ENCODE data around the gene JAZF1.

Gene JAZF1

DNA sequence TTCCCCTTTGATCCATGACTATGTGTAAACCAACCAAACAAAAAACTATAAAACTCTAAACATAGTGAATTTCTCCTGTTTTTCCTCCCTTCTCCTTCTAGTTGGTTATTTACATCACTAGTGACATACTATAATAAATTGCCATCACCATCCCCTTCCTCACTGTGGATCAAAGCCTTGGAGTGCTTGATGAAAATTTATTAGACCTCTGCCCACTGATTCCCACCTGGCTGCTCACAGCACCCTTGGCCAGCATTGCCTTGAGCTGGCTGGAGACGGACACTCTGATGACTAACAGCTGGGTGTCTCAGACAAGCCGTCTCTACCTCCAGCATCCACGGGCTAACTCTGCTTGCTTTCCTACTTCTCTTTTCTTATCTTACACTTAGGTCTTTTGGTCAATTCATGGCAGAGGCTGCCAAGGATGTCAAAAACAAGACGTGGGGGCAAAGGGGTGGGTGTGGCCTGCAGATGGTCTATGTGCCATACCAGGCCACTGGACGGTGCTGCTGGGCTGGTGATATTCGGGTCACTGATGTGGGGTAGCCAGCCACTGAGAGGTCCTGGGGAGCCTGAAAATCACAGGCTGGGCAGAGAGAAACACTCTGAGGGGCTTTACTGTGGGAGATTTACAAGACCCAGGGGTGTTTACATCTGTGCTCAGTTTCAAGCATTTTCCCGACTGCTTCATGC lies 232.9 kb downstream of the JAZF1 start:
- no peaks in the 10 kb centered on the region for H3F3A ChIP-seq (ENCODE audit: control insufficient read depth, insufficient read depth)
- no peaks in the 10 kb centered on the region for H3K27me3 ChIP-seq (ENCODE audit: control insufficient read depth, low read length)
- H3K4me2 ChIP-seq (ENCODE audit: low read length), result no peak overlapping the region
- no peak for TF ChIP-seq EZH2phosphoT487 (IDR thresholded peaks at IDR 0.05; ENCODE audit: borderline replicate concordance, low read length)
- TF ChIP-seq, protein P1, sequence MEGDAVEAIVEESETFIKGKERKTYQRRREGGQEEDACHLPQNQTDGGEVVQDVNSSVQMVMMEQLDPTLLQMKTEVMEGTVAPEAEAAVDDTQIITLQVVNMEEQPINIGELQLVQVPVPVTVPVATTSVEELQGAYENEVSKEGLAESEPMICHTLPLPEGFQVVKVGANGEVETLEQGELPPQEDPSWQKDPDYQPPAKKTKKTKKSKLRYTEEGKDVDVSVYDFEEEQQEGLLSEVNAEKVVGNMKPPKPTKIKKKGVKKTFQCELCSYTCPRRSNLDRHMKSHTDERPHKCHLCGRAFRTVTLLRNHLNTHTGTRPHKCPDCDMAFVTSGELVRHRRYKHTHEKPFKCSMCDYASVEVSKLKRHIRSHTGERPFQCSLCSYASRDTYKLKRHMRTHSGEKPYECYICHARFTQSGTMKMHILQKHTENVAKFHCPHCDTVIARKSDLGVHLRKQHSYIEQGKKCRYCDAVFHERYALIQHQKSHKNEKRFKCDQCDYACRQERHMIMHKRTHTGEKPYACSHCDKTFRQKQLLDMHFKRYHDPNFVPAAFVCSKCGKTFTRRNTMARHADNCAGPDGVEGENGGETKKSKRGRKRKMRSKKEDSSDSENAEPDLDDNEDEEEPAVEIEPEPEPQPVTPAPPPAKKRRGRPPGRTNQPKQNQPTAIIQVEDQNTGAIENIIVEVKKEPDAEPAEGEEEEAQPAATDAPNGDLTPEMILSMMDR (IDR thresholded peaks at IDR 0.05; ENCODE audit: low read depth, low read length, poor library complexity, severe bottlenecking), result no peak
- H3K79me2 ChIP-seq (ENCODE audit: control insufficient read depth, low read length), result no peaks in the 10 kb centered on the region
- no peak overlapping the region for H3K27ac ChIP-seq (ENCODE audit: low read depth, low read length)
- no peaks in the 10 kb centered on the region for H4K20me1 ChIP-seq (ENCODE audit: control insufficient read depth, insufficient read depth, low read depth, low read length)
- no peaks in the 10 kb centered on the region for H3K4me1 ChIP-seq (ENCODE audit: control insufficient read depth, low read length)
- H3K4me3 ChIP-seq (ENCODE audit: low read length), result no peak overlapping the region
- H3K36me3 ChIP-seq (ENCODE audit: control insufficient read depth, low read length), result no peaks in the 10 kb centered on the region
- no peaks in the 10 kb centered on the region for H3K9me3 ChIP-seq (ENCODE audit: control insufficient read depth, insufficient read depth, low read length)
- no peaks in the 10 kb centered on the region for H3K9me2 ChIP-seq (replicated peaks; ENCODE audit: control insufficient read depth, low read length)

DNA sequence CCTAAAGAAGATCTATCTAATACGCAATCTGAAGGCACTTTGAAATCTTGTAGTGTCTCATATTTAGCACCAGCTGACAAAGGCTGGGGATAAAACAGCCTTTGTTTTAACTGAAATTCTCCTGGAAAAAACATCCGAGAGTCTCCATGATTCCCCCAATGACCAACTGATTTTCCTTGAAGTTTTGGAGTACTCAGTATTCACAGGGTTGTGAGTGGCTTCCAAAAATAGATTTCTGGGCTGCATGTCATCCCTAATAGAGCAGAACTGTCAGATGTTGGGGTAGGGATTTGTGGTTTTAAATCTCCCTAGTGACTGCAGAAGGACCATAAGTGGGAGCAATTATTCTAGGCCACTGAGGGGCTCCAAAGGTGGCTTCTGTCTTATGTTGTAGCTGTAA lies 234.2 kb downstream of the JAZF1 start:
- no peaks in the 10 kb centered on the region for H3K27me3 ChIP-seq (ENCODE audit: control insufficient read depth, low read length)
- no peaks in the 10 kb centered on the region for H3K9me3 ChIP-seq (ENCODE audit: control insufficient read depth, insufficient read depth, low read length)
- no peaks in the 10 kb centered on the region for H3K4me1 ChIP-seq (ENCODE audit: control insufficient read depth, low read length)
- no peaks in the 10 kb centered on the region for H3K79me2 ChIP-seq (ENCODE audit: control insufficient read depth, low read length)
- H4K20me1 ChIP-seq (ENCODE audit: control insufficient read depth, insufficient read depth, low read depth, low read length), result no peaks in the 10 kb centered on the region
- no peaks in the 10 kb centered on the region for H3K9me2 ChIP-seq (replicated peaks; ENCODE audit: control insufficient read depth, low read length)
- H3K27ac ChIP-seq (ENCODE audit: low read depth, low read length), result no peak overlapping the region
- H3K4me3 ChIP-seq (ENCODE audit: low read length), result no peak overlapping the region
- TF ChIP-seq, protein P1 (IDR thresholded peaks at IDR 0.05; ENCODE audit: low read depth, low read length, poor library complexity, severe bottlenecking), result no peak
- TF ChIP-seq EZH2phosphoT487 (IDR thresholded peaks at IDR 0.05; ENCODE audit: borderline replicate concordance, low read length), result no peak
- no peak overlapping the region for H3K4me2 ChIP-seq (ENCODE audit: low read length)
- no peaks in the 10 kb centered on the region for H3F3A ChIP-seq (ENCODE audit: control insufficient read depth, insufficient read depth)
- no peaks in the 10 kb centered on the region for H3K36me3 ChIP-seq (ENCODE audit: control insufficient read depth, low read length)

DNA sequence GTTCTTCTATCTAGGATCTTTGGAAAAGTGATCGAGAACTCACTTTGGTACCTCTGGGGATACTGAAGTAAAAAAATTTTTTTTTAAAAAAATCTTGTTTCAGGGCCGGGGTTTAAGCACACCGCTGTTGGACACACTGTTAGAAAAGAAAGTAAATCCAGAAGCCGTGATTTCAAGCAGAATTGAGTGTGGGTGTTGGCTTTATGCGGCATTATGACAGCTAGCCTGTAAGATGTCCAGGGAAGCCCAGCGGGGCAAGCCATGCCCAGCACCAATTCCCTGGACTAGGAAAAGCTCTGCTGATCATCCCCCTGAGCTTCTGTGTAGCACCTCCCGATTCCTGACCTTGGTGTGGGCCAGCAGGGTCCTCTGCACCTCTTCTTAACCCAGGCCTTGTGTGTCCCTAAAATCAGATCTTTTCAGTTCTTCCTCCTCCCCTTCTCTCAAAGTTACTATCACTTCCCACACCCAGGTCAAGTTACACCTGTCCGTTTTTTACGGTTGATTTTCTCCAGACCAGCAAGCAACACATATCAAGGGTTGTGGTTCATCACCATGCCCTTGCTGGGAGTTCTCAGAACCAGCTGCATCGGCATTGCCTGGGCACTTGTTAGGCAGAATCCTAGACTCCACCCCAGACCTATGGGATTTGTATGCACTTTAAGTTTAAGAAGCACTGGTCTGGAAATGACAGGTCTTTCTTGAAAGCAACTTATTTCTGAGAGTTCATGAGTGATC lies 235.4 kb downstream of the JAZF1 start:
- no peaks in the 10 kb centered on the region for H3K79me2 ChIP-seq (ENCODE audit: control insufficient read depth, low read length)
- no peaks in the 10 kb centered on the region for H3K4me1 ChIP-seq (ENCODE audit: control insufficient read depth, low read length)
- no peak overlapping the region for H3K27ac ChIP-seq (ENCODE audit: low read depth, low read length)
- no peaks in the 10 kb centered on the region for H3K27me3 ChIP-seq (ENCODE audit: control insufficient read depth, low read length)
- no peaks in the 10 kb centered on the region for H4K20me1 ChIP-seq (ENCODE audit: control insufficient read depth, insufficient read depth, low read depth, low read length)
- no peaks in the 10 kb centered on the region for H3F3A ChIP-seq (ENCODE audit: control insufficient read depth, insufficient read depth)
- H3K9me2 ChIP-seq (replicated peaks; ENCODE audit: control insufficient read depth, low read length), result no peaks in the 10 kb centered on the region
- H3K4me3 ChIP-seq (ENCODE audit: low read length), result no peak overlapping the region
- no peak for TF ChIP-seq EZH2phosphoT487 (IDR thresholded peaks at IDR 0.05; ENCODE audit: borderline replicate concordance, low read length)
- TF ChIP-seq, protein P1 (IDR thresholded peaks at IDR 0.05; ENCODE audit: low read depth, low read length, poor library complexity, severe bottlenecking), result no peak
- no peaks in the 10 kb centered on the region for H3K36me3 ChIP-seq (ENCODE audit: control insufficient read depth, low read length)
- H3K4me2 ChIP-seq (ENCODE audit: low read length), result no peak overlapping the region
- H3K9me3 ChIP-seq (ENCODE audit: control insufficient read depth, insufficient read depth, low read length), result no peaks in the 10 kb centered on the region

Measured in DOHH2 (cell line).